ENCODE measurements around the gene COPA.
A peak's percentile ranks its signal among the peaks of the same experiment; 100 is the strongest.
"Not testable (repeated sequence)": the region's sequence is repeated elsewhere in the genome, so short reads cannot be mapped to it uniquely, and the experiment has no call there.

The COPA gene

DNA sequence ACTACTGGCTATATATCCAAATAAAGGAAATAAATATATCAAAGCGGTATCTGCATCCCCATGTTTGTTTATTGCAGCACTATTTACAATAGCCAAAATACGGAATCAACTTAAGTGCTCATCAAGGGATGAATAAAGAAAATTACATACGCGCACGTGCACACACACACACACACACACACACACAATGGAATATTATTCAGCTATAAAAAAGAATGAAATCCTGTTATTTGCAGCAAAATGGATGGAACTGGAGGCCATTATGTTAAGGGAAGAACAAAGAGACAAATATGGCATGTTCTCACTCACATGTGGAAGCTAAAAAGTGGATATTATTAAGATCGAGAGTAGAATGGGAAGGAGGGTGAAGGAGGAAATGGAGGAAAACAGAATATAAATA lies 20.2 kb downstream of the COPA start:
- DNase-seq, result no peak

- DNase-seq, result no peak
Measured at GRCh38 chr1:160315359-160315758, 27.7 kb downstream of the COPA start.

- DNase-seq, result no peak
Measured at GRCh38 chr1:160309571-160309970, 33.5 kb downstream of the COPA start.

DNA sequence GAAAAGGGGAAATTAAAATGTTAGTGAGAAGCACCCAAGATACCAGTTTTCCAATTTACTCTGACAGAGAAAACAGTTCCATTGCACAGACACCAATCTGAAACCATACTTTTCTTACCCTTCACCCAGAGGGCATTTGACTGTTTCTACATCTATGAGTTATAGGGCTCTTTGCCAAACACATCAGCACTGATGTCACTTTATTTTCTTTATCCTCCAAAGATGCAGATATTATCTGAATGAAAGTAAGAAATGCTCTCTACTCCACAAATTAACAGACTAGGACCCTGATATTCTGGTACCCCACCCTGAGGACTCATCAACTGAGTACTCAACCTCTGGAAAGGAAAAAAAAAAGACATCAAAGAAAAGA lies 33.9 kb downstream of the COPA start:
- DNase-seq, result no peak

DNA sequence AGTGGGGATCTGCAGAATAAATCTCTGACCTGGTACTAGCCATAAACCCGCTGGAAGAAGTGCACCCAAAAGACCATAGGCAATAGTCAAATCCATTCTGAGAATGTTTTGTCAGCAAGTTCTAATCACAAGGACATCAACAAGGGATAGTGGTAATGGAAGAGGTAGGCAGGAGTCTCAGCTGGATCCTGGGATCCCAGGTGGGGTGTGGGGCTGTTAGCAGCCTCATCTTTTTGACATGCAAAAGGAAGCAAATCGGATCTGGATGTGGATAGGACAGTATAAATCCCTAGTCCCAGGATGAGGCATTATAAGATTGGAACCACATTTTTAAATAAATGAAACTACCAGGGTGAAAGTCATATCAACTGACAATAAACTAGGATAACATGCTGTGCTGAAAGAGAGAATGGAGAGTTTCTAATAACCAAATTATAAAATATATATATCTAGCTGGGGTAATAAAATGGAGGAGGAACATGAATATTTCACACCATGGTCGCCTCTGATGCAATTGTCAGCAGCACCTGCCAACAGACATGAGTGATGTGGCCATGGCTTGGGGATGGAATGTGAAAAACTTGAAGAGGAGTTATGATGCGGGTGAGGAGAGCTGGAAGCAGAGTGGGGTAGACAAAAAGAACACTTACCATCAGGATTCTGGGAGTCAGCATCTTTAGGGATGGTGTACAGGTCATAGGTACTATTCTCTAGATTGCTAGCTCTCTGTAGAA lies 34.4 kb downstream of the COPA start:
- no peak for DNase-seq

GRCh38 chr1:160307118-160307791 lies 35.8 kb downstream of the COPA start:
- DNase-seq, result no peak

GRCh38 chr1:160300173-160300572 lies 42.9 kb downstream of the COPA start:
- no peak for DNase-seq

GRCh38 chr1:160296036-160296435 lies 47.0 kb downstream of the COPA start:
- DNase-seq, result no peak

- DNase-seq, result no peak
Measured at GRCh38 chr1:160293020-160293968, 49.8 kb downstream of the COPA start.

GRCh38 chr1:160291248-160292220 lies 51.5 kb downstream of the COPA start:
- peak; percentile 55 for DNase-seq

DNA sequence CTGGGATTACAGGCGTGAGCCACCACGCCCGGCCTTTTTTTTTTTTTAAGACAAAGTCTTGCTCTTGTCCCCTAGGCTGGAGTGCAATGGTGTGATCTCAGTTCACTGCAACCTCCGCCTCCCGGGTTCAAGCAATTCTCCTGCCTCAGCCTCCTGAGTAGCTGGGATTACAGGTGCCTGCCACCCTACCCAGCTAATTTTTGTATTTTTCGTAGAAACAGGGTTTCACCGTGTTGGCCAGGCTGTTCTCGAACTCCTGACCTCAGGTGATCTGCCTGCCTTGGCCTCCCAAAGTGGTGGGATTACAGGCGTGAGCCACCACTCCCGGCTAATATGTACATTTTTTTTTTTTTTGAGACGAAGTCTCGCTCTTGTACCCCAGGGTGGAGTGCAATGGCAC lies 55.3 kb downstream of the COPA start:
- not testable (repeated sequence) for DNase-seq

- DNase-seq, result no peak
Measured at GRCh38 chr1:160285506-160285905, 57.5 kb downstream of the COPA start.

DNA sequence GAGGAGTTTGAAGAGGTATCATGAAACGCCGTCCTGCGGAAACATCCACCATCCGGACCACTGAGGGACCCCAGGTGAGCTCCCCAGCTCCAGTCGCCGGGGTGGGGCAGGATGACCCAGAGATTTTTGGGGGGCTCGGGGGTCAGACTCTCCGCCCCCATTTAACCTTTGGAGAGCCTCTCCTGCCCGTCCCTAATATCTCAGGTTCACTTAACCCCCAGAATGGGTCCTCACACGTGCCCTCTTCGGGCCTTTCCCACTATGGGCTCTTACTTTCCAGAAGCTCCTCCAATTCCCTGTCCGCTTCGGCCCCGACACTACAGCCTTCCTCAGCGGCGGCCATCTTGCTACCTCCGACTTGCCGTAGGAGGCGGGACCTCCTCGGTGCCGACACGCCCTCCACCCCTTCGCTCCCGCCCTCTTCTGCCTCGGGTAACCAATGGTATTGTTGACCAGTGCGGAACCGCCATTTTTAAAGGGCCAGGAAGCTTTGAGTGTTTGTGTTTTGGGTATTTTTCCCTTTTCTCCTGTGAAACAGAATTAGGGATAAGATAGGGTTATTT lies 58.2 kb downstream of the COPA start, which contains the start of gene PEX19:
PEX19 (minus strand) TSS at position 352 of the 563 bp plus-strand sequence; CDS start at position 343, 9 bp downstream.
- DNase-seq, result peak; percentile 91

DNA sequence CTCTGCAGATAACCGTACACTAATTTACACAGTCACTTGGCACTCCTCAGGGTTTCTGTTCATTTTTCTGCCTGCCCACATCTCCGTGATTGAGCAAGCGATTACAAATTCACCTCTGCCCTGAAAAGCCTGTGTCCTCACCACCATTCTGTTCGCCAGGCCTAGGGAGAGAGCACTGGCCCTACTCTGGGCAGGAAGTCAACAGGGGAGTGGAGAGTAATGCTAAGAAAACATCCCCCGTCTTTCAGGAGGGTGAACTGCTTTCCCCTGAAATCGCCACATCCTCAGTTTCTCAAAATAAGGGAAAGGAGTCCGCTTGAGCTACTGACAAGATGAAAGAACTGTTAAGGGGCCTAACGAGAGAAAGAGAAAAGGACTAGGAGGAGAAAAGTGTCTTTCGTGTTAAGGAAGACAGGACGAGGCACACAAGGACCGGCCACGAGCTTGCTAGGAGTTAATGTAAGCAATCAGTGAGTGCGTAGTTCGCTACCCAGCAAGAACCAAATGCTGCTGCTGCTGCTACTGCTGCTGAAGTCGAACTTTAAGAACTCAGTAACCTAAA lies 58.7 kb downstream of the COPA start:
- DNase-seq, result peak; percentile 36

- DNase-seq, result no peak
Measured at GRCh38 chr1:160282807-160283206, 60.2 kb downstream of the COPA start.

DNA sequence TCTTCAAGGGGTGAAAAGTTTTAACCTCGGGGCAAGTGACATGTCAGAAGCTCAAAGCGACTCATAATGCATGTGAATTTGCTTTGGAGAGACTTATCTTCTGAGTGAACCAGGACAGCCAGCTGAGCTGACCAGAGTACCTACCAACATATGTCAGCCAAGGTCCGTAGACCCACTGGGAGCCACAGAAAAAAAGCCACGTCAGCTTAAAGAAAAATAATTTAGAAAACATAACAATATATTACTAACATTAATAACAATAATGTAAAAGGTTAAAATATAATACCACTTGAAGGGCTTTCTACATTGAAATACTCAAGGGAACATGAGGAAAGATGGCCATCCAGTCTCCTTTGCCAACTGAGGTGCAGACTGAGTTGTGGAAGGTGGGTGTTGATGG lies 65.1 kb downstream of the COPA start:
- DNase-seq, result no peak

DNA sequence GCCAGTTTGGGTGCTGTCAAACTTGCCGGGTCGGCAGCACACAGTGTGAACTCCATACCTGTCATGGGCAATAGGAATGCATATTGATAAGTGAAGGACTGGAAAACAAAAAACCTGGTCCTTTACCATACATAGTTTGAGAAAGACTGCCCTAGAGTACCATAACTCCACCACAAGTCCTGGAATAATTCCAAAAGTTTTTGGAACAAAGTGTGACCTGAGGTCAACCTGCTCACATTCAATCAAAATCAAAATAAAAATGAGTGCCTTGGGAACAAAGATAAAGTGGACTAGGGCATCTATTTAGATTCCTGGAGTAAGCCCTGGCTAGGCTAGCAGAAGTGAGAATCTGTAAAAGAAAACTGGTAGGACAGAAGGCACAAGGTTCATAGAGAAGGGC lies 65.7 kb downstream of the COPA start:
- no peak for DNase-seq

- DNase-seq, result no peak
Measured at GRCh38 chr1:160271025-160271424, 72.0 kb downstream of the COPA start.

- DNase-seq, result no peak
Measured at GRCh38 chr1:160267284-160267991, 75.6 kb downstream of the COPA start.

- no peak for DNase-seq
Measured at GRCh38 chr1:160264795-160265307, 78.2 kb downstream of the COPA start.
